Mesothelial cell of epicardium (in vitro differentiated cells): Measurements from ENCODE around the gene SCFD2. TPM values are rescaled to one million over a fixed set of nuclear protein-coding genes. Genes with fewer than 3 reads are reported as not detected.
A peak's percentile ranks its signal among the peaks of the same experiment; 100 is the strongest.

ENCODE experiments used
- DNase-seq, 2 experiments: peaks; one replicate each; pipeline ENCODE4 v3.0.0; 2021; ENCODE audit warnings: low spot score in 2 of 2; ENCODE audit not compliant: unreplicated experiment in 2 of 2
- H3K27ac Mint-ChIP-seq: 2 replicates; pipeline ENCODE4 v1.8.0; 2021; ENCODE audit warnings: mixed read lengths
- H3K27me3 Mint-ChIP-seq: 2 replicates; pipeline ENCODE4 v1.8.0; 2021; ENCODE audit warnings: low read depth, mixed read lengths
- H3K36me3 Mint-ChIP-seq: 2 replicates; pipeline ENCODE4 v1.8.0; 2021; ENCODE audit warnings: mixed read lengths
- H3K4me1 Mint-ChIP-seq: 2 replicates; pipeline ENCODE4 v1.8.0; 2021; ENCODE audit warnings: mixed read lengths
- H3K4me3 Mint-ChIP-seq: 2 replicates; pipeline ENCODE4 v1.8.0; 2021; ENCODE audit warnings: mild to moderate bottlenecking, moderate library complexity, mixed read lengths
- H3K9me3 Mint-ChIP-seq: 2 replicates; pipeline ENCODE4 v1.8.0; 2021; ENCODE audit warnings: mixed read lengths
- total RNA-seq: library from RNA; stranded (reverse); gene quantifications from 3 replicates; pipeline ENCODE4 v1.2.1, GENCODE V29; 2021
- TF ChIP-seq, protein P1 (sequence below): fragments of 200-600 bp; sonication (generic); IDR thresholded peaks from one replicate; pipeline ENCODE4 v1.5.0; 2021; ENCODE audit warnings: antibody characterized with exemption; ENCODE audit not compliant: unreplicated experiment

The SCFD2 gene
- total RNA-seq, 1 donor from 2014 or later = 15.6 TPM

DNA sequence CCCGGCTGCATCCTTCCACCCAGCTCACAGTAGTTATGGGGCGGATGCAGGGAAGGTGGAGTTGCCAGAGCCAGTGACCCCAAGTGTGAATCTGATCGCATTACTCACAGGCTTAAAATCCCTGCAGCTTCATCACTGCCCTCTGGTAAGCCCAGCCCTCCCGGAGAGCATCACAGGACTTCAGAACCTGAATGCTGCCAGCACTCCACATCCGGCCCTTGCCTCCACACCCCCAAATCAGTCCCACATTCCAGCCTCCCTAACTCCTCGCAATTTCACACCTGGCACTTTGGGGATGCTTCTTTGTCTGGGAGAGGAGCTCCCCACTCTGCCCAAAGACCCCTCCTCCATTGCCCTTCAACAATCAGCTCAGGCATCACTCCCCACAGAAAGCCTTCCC is 488.2 kb downstream of the SCFD2 start:
- no peaks in the 10 kb centered on the region for H3K27me3 Mint-ChIP-seq
- DNase-seq = no peak
- H3K4me3 Mint-ChIP-seq = no peak overlapping the region
- H3K36me3 Mint-ChIP-seq = peaks cover 4% of the 10 kb centered on the region
- H3K27ac Mint-ChIP-seq = no peak overlapping the region
- TF ChIP-seq, protein P1, sequence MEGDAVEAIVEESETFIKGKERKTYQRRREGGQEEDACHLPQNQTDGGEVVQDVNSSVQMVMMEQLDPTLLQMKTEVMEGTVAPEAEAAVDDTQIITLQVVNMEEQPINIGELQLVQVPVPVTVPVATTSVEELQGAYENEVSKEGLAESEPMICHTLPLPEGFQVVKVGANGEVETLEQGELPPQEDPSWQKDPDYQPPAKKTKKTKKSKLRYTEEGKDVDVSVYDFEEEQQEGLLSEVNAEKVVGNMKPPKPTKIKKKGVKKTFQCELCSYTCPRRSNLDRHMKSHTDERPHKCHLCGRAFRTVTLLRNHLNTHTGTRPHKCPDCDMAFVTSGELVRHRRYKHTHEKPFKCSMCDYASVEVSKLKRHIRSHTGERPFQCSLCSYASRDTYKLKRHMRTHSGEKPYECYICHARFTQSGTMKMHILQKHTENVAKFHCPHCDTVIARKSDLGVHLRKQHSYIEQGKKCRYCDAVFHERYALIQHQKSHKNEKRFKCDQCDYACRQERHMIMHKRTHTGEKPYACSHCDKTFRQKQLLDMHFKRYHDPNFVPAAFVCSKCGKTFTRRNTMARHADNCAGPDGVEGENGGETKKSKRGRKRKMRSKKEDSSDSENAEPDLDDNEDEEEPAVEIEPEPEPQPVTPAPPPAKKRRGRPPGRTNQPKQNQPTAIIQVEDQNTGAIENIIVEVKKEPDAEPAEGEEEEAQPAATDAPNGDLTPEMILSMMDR = no peak
- H3K9me3 Mint-ChIP-seq = peaks cover 4% of the 10 kb centered on the region
- peaks cover 26% of the 10 kb centered on the region for H3K4me1 Mint-ChIP-seq

DNA sequence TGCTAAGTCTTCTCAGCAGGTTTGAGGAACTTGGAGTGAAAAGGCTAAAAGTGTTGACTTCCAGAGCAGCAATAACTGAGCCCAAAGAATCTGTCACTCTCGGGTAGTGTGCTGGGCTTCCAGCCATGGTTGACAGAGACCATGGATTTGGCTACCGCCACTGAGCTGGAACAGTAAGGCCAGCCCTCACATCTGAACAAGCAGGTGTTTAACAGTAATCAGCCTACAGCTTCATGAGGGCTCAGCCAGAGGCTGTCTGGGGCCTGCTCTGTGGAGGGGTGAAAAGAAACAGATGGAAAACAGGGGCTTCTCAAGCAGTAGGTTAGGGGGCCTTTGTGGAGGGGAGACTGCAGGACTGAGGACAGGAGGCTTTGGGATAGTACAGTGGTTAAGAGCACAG is 488.8 kb downstream of the SCFD2 start:
- H3K9me3 Mint-ChIP-seq = peaks cover 4% of the 10 kb centered on the region
- H3K4me3 Mint-ChIP-seq = no peak overlapping the region
- DNase-seq = no peak
- no peak overlapping the region for H3K27ac Mint-ChIP-seq
- H3K27me3 Mint-ChIP-seq = no peaks in the 10 kb centered on the region
- peaks cover 4% of the 10 kb centered on the region for H3K36me3 Mint-ChIP-seq
- H3K4me1 Mint-ChIP-seq = peaks cover 28% of the 10 kb centered on the region
- TF ChIP-seq, protein P1 = no peak

DNA sequence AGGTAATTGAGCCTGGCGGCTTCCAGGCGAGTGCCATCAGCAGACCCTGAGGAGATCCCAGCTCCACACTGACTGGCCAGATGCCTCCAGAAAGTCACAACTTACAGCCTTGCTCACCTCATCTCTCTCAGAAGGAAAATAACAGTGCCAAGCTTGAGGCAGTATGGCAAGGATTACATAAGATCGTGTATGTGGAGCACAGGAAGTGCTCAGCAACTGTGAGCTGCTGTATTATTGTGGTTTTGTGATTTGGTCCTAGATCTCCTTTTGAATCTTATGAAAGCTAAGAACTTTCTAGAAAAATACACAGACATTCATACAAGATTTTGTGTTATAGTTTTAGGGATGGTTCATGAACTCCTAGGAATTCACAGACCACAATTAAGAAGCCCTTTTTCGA is 489.8 kb downstream of the SCFD2 start:
- Mint-ChIP-seq H3K36me3 (peaks cover 3% of the 10 kb centered on the region), H3K9me3 (no peaks in the 10 kb centered on the region), H3K27ac (no peak overlapping the region), H3K27me3 (no peaks in the 10 kb centered on the region), H3K4me3 (no peak overlapping the region), H3K4me1 (peaks cover 29% of the 10 kb centered on the region)
- DNase-seq = no peak
- TF ChIP-seq, protein P1 = no peak

DNA sequence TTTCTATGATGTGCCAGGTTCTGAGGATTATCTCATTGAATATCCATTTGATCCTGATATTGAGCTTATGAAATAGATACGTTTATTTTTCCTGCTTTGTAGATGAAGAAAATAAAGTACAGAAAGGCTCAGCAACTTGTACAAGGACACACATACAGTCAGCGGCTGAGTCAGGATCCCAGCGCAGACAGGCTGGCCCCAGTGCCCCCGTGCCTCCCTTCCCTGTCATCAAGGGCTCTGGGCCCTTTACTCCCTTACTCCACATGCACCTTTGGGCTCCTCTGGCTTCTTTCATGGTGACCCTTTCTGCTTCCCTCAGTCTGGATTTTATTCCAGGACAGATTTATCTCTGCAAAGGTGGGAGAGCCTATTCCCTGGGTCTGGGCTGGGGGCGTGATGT is 490.9 kb downstream of the SCFD2 start:
- H3K36me3 Mint-ChIP-seq = peaks cover 3% of the 10 kb centered on the region
- DNase-seq = no peak
- H3K9me3 Mint-ChIP-seq = no peaks in the 10 kb centered on the region
- no peak overlapping the region for H3K4me3 Mint-ChIP-seq
- TF ChIP-seq, protein P1 = no peak
- H3K27ac Mint-ChIP-seq = no peak overlapping the region
- no peaks in the 10 kb centered on the region for H3K27me3 Mint-ChIP-seq
- peaks cover 38% of the 10 kb centered on the region for H3K4me1 Mint-ChIP-seq

DNA sequence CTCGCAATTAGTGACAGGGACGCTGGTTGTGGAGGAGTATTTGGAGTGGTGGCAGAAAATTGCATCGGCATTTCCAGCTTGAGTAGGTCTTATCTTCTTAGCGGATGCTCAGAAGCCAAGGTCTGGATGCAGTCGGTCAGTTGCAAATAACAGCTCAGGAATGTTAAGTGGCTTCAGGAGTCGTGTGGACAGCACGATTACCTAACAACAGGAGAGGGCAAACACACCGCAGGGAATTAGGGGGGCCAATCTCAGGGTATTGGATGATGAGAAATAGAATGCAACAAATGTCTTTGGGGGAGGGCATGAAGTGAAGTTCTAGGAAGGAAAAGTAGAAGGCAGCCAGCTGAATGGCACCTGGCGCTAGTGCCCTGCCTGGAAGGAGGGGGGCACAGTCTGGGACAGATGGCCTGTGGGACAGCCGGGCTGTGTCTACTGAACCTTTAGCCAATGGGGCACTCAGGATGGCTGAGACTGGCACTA is 492.0 kb downstream of the SCFD2 start:
- H3K27ac Mint-ChIP-seq = peak overlapping the region; percentile 40
- peaks cover 3% of the 10 kb centered on the region for H3K36me3 Mint-ChIP-seq
- DNase-seq = no peak
- H3K9me3 Mint-ChIP-seq = no peaks in the 10 kb centered on the region
- H3K4me1 Mint-ChIP-seq = peaks cover 48% of the 10 kb centered on the region
- no peak overlapping the region for H3K4me3 Mint-ChIP-seq
- TF ChIP-seq, protein P1 = no peak
- no peaks in the 10 kb centered on the region for H3K27me3 Mint-ChIP-seq

DNA sequence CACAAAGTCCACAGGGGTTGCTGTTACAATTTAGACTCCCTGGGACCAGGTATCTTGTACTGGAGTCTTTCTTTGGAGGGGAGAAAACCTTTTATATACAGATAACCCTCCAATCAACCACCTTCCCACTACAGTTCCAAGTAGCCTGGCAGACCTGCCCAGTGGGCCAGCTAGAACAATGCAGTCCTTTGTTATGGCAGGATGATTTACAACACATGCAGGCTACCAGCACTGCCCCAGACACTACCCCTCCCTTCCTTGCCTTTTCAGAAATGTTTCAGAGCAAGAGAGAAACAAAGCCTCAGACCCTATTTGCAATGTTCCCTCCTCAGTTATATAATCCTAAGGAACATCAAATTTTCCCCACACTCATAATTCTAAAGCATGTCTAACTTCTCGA is 492.7 kb downstream of the SCFD2 start:
- Mint-ChIP-seq H3K4me3 (peak overlapping the region; percentile 20), H3K9me3 (no peaks in the 10 kb centered on the region)
- no peak for DNase-seq

More for the DNA sequence above, 492.7 kb downstream of the SCFD2 start:
- no peaks in the 10 kb centered on the region for H3K27me3 Mint-ChIP-seq
- H3K4me1 Mint-ChIP-seq = peaks cover 54% of the 10 kb centered on the region
- H3K27ac Mint-ChIP-seq = peak overlapping the region; percentile 79
- TF ChIP-seq, protein P1 = no peak
- peaks cover 3% of the 10 kb centered on the region for H3K36me3 Mint-ChIP-seq
